Keratinocyte (primary cell): ENCODE results near the gene MYBPC1. TPM values are rescaled to one million over a fixed set of nuclear protein-coding genes. Genes with fewer than 3 reads are reported as not detected.
"Not testable (repeated sequence)": the region's sequence is repeated elsewhere in the genome, so short reads cannot be mapped to it uniquely, and the experiment has no call there.

ENCODE experiments used
- DNase-seq: peaks from one replicate; pipeline ENCODE4 v3.0.0-alpha.2; 2011; ENCODE audit warnings: low read depth, missing footprints, low spot score
- FAIRE-seq: peaks from 2 replicates; lab custom pipeline; 2011; peaks lifted over from hg19 to GRCh38; lab: Jason Lieb, UNC
- H2AFZ ChIP-seq: 2 replicates; pipeline ENCODE4 v1.6.0; 2012; ENCODE audit warnings: low read length, control low read depth, inconsistent platforms; ENCODE audit not compliant: control insufficient read depth
- H3K27ac ChIP-seq: 2 replicates; pipeline ENCODE4 v1.5.1; 2011; ENCODE audit warnings: low read length; ENCODE audit not compliant: control insufficient read depth, insufficient read depth
- H3K27me3 ChIP-seq: 3 replicates; pipeline ENCODE4 v1.6.0; 2011; ENCODE audit warnings: low read length; ENCODE audit not compliant: control insufficient read depth, insufficient read depth; ENCODE audit errors: extremely low read depth
- H3K36me3 ChIP-seq, 2 experiments: 2 replicates in 1 of 2; 3 replicates in 1 of 2; pipeline ENCODE4 v1.5.1; 2011; ENCODE audit warnings: low read length in 2 of 2, mild to moderate bottlenecking in 1 of 2; ENCODE audit not compliant: control insufficient read depth in 2 of 2, insufficient read depth in 2 of 2; ENCODE audit errors: extremely low read depth in 1 of 2
- H3K4me1 ChIP-seq: 3 replicates; pipeline ENCODE4 v1.5.1; 2011; ENCODE audit warnings: low read length; ENCODE audit not compliant: control insufficient read depth, insufficient read depth; ENCODE audit errors: extremely low read depth
- H3K4me2 ChIP-seq: 3 replicates; pipeline ENCODE4 v1.6.0; 2011; ENCODE audit warnings: low read depth, low read length; ENCODE audit not compliant: control insufficient read depth, insufficient read depth; ENCODE audit errors: extremely low read depth
- H3K4me3 ChIP-seq, 3 experiments: fragments of 200-600 bp in 1 of 3; sonication (generic) in 1 of 3; 2 replicates in 2 of 3; 3 replicates in 1 of 3; pipeline ENCODE4 v1.5.1; 2011 to 2016; ENCODE audit warnings: low read length in 3 of 3, mild to moderate bottlenecking in 3 of 3, control low read depth in 2 of 3, inconsistent platforms in 1 of 3, low read depth in 1 of 3, mixed read lengths in 1 of 3, mixed run types in 1 of 3, moderate library complexity in 1 of 3; ENCODE audit not compliant: control insufficient read depth in 2 of 3, insufficient read depth in 2 of 3; ENCODE audit errors: extremely low read depth in 1 of 3
- H3K79me2 ChIP-seq: 2 replicates; pipeline ENCODE4 v1.6.0; 2012; ENCODE audit warnings: low read length; ENCODE audit not compliant: control insufficient read depth, insufficient read depth
- H3K9ac ChIP-seq: 3 replicates; pipeline ENCODE4 v1.6.0; 2011; ENCODE audit warnings: low read length; ENCODE audit not compliant: control insufficient read depth, insufficient read depth; ENCODE audit errors: extremely low read depth
- H3K9me1 ChIP-seq: 3 replicates; pipeline ENCODE4 v1.6.0; 2011; ENCODE audit warnings: low read length; ENCODE audit not compliant: control insufficient read depth, insufficient read depth; ENCODE audit errors: extremely low read depth
- H3K9me3 ChIP-seq: 2 replicates; pipeline ENCODE4 v1.5.1; 2012; ENCODE audit warnings: low read depth, low read length; ENCODE audit not compliant: control insufficient read depth
- H4K20me1 ChIP-seq: 3 replicates; pipeline ENCODE4 v1.6.0; 2011; ENCODE audit warnings: low read length; ENCODE audit not compliant: control insufficient read depth, insufficient read depth; ENCODE audit errors: extremely low read depth
- EZH2 ChIP-seq: IDR thresholded peaks from one replicate; pipeline ENCODE4 v1.6.1; 2012; ENCODE audit warnings: inconsistent platforms, mild to moderate bottlenecking, low read length, moderate library complexity
- dilution Hi-C: fragments of 300-500 bp; cut with MboI; formaldehyde crosslinking; loops from one replicate; pipeline ENCODE4 v1.7.0; 2020; ENCODE audit warnings: low sequenced_read_pairs; ENCODE audit not compliant: extremely low pct_ligation_motif_present
- polyA plus RNA-seq, 5 experiments: library from polyadenylated mRNA; depleted of rRNA in 3 of 5; stranded (reverse) in 3 of 5; stranded (forward) in 1 of 5; unstranded in 1 of 5; fragments of >200 nt; gene quantifications; 1 replicate in 1 of 5; 2 replicates in 3 of 5; 3 replicates in 1 of 5; pipeline versions ENCODE4 v1.2.1 to v1.2.3, GENCODE V29; 2011 to 2012; ENCODE audit warnings: missing spikeins in 2 of 5, low read depth in 1 of 5, low replicate concordance in 1 of 5
- TF ChIP-seq, protein P1 (sequence below), 3 experiments: IDR thresholded peaks in 1 of 3; conservative IDR thresholded peaks in 1 of 3; optimal IDR thresholded peaks in 1 of 3; 2 replicates in 2 of 3; 3 replicates in 1 of 3; pipeline versions ENCODE3 to v1.5.1; 2011; ENCODE audit warnings: low read length in 3 of 3, mild to moderate bottlenecking in 3 of 3, moderate library complexity in 2 of 3, control low read depth in 1 of 3, inconsistent platforms in 1 of 3; ENCODE audit not compliant: insufficient read depth in 2 of 3; ENCODE audit errors: extremely low read depth in 1 of 3

MYBPC1 gene
- polyA plus RNA-seq, 1 donor (not counting 4 experiments of a cell fraction or from before 2014, with no cell fraction given) = not detected

DNA sequence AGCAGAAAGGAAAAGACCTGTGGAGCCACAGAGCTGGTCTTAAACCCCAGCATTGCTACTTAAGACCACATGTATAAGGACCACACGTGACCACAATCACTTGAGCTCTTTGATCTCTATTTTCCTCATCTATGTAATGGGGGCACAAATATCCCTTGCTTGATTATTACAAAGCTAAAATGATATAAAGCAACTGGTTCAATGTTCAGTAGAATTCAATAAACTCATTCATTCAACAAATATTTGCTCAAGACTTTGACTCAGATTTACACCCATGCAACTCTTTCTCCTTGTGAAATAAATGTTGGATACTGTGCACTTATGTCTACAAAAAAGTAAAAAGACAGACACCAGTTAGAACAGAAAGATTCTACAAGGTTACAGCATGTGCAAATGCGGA lies 80.8 kb downstream of the MYBPC1 start:
- Histone ChIP-seq H3K27me3 (no peaks in the 10 kb centered on the region), H3K9me1 (no peaks in the 10 kb centered on the region), H3K9me3 (no peaks in the 10 kb centered on the region), H3K27ac (no peak overlapping the region), H3K36me3 (no peaks in the 10 kb centered on the region), H3K4me3 (no peak overlapping the region), H2AFZ (no peak overlapping the region), H4K20me1 (no peaks in the 10 kb centered on the region), H3K9ac (no peak overlapping the region), H3K79me2 (no peaks in the 10 kb centered on the region), H3K4me2 (no peak overlapping the region), H3K4me1 (no peaks in the 10 kb centered on the region)
- TF ChIP-seq, protein P1, sequence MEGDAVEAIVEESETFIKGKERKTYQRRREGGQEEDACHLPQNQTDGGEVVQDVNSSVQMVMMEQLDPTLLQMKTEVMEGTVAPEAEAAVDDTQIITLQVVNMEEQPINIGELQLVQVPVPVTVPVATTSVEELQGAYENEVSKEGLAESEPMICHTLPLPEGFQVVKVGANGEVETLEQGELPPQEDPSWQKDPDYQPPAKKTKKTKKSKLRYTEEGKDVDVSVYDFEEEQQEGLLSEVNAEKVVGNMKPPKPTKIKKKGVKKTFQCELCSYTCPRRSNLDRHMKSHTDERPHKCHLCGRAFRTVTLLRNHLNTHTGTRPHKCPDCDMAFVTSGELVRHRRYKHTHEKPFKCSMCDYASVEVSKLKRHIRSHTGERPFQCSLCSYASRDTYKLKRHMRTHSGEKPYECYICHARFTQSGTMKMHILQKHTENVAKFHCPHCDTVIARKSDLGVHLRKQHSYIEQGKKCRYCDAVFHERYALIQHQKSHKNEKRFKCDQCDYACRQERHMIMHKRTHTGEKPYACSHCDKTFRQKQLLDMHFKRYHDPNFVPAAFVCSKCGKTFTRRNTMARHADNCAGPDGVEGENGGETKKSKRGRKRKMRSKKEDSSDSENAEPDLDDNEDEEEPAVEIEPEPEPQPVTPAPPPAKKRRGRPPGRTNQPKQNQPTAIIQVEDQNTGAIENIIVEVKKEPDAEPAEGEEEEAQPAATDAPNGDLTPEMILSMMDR (optimal IDR thresholded peaks at IDR 0.05 in 1 of 3, IDR thresholded peaks at IDR 0.05 in 1 of 3, conservative IDR thresholded peaks at IDR 0.05 in 1 of 3; ENCODE audit: extremely low read depth in 1 of 3, insufficient read depth in 2 of 3, low read length in 3 of 3) = no peak
- TF ChIP-seq EZH2 = no peak
- FAIRE-seq = no peak
- dilution Hi-C loops = no loop called here
- no peak for DNase-seq

DNA sequence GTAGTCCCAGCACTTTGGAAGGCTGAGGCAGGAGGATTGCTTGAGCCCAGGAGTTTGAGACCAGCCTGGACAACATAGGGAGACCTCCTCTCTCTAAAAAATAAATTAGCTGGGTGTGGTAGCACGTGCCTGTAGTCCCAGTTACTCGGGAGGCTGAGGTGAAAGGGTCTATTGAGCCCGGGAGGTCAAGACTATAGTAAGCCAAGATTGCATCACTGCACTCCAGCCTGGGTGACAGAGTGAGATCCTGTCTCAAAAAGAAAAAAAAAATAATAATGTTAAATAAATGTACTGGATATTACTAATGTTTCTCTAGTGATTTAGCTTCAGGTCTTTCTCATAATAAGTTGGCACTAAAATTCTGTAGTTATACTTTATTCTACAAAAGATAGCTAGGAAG lies 81.7 kb downstream of the MYBPC1 start:
- H3K27ac ChIP-seq = not testable (repeated sequence)

DNA sequence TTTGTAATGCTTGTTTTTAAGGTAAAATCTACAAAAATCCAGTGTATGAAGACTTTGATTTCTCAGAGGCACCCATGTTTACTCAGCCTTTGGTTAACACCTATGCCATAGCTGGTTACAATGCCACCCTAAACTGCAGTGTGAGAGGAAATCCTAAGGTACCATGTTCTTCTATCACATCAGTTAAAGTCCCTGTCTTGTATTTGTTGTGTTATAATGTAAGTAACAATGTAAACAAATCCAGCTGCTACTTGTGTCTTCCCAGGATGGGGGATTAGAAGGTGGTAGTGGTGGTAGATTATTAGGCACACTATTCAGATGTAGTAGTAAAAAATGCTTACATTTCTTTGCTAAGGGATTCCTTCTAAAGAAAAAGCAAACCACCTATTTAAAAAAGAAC lies 83.3 kb downstream of the MYBPC1 start:
- DNase-seq (no peak), FAIRE-seq (no peak)
- Histone ChIP-seq H3K9me3 (no peaks in the 10 kb centered on the region), H3K27me3 (no peaks in the 10 kb centered on the region), H3K27ac (no peak overlapping the region), H3K36me3 (no peaks in the 10 kb centered on the region), H3K9ac (no peak overlapping the region), H2AFZ (no peak overlapping the region), H3K4me1 (no peaks in the 10 kb centered on the region), H3K9me1 (no peaks in the 10 kb centered on the region), H3K4me3 (no peak overlapping the region), H4K20me1 (no peaks in the 10 kb centered on the region), H3K79me2 (no peaks in the 10 kb centered on the region), H3K4me2 (no peak overlapping the region)
- no peak for TF ChIP-seq EZH2
- TF ChIP-seq, protein P1 (optimal IDR thresholded peaks at IDR 0.05 in 1 of 3, IDR thresholded peaks at IDR 0.05 in 1 of 3, conservative IDR thresholded peaks at IDR 0.05 in 1 of 3; ENCODE audit: extremely low read depth in 1 of 3, insufficient read depth in 2 of 3, low read length in 3 of 3) = no peak
- dilution Hi-C loops = no loop called here

More for the DNA sequence above, 81.7 kb downstream of the MYBPC1 start:
- H4K20me1 ChIP-seq, H3K4me3 ChIP-seq, dilution Hi-C loops, H3K4me2 ChIP-seq, H3K9me1 ChIP-seq, H3K79me2 ChIP-seq, H3K9me3 ChIP-seq, H2AFZ ChIP-seq, FAIRE-seq, DNase-seq, H3K36me3 ChIP-seq, H3K4me1 ChIP-seq, H3K27me3 ChIP-seq, H3K9ac ChIP-seq: not testable (repeated sequence)
